ENCODE measurements around the gene RALGDS. TPM values are rescaled to one million over a fixed set of nuclear protein-coding genes. Genes with fewer than 3 reads are reported as not detected.

RALGDS gene
- total RNA-seq, 1 donor from 2014 or later, result 57.9 TPM

DNA sequence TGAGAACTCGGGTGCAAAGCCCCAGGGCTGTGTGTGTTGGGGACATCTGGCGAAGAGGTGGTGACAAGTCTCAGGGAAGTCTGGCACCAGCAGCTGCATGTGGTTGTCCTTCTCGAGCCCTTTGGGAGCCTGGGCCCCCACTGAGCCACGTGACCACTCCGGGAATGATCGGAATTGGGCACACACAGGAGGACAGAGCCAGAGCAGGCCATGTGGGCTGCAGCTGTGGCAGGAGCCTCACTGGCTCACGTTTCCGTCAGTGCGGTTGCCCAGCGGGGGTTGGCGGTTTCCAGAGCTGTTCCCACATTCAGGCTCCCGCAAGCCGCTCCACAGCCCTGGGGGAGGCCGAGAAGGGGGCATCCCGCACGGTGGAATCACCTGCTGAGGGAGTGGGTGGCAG, 66.1 kb downstream of the RALGDS start:
- no peak for DNase-seq (ENCODE audit: low spot score)

- DNase-seq (ENCODE audit: low spot score), result no peak
Observed at GRCh38 chr9:133054194-133054890, 66.7 kb downstream of the RALGDS start.

- no peak for DNase-seq (ENCODE audit: low spot score)
Observed at GRCh38 chr9:133051966-133052539, 69.0 kb downstream of the RALGDS start.

DNA sequence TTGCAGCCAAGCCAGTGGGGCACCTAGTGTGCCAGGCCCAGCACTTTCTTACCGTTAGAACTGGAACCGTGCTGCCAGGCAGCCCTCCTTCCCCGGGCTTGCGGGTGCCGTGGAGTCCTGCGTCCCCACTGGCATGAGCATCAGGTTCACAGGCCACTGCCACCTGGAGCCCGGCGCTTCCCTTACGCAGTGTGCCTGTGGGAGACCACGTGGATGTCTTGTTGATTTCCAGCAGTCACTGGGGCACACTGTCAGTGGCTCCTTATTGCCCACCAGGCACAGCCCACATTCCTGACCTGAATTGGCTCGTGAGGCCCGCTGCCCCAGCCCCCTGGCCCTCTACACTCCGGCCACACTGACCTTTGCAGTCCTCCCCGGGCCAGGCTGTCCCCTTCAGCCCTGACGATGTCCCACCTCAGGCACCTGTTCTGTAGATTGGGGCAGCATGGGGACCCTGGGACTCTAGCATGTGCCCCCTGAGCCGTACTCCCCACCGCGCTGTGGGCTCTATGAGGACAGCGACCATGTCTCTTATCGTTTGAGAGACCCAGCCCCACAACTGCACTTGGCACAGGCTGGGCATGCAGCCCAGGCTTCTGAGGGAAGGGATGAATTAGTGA, 69.6 kb downstream of the RALGDS start:
- DNase-seq (ENCODE audit: low spot score), result no peak

DNA sequence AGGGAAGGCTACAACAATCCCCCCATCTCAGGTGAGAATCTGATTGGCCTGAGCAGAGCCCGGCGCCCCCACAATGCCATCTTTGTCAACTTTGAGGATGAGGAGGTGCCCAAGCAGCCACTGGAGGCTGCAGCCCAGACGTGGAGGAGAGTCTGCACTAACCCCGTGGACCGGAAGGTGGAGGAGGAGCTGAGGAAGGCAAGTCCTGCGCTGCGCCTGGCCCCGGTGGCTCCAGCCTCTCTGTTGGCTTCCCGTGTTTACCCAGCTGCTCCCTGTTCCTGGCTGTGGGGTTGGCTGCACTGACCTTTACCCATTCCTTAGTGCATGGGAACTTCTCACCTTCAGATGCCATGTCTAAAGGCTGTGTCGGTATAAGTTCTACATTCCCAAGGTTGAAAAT, 70.3 kb downstream of the RALGDS start:
- no peak for DNase-seq (ENCODE audit: low spot score)

GRCh38 chr9:133050142-133050541, 70.9 kb downstream of the RALGDS start:
- DNase-seq (ENCODE audit: low spot score), result no peak

GRCh38 chr9:133049043-133049442, 72.0 kb downstream of the RALGDS start:
- no peak for DNase-seq (ENCODE audit: low spot score)

DNA sequence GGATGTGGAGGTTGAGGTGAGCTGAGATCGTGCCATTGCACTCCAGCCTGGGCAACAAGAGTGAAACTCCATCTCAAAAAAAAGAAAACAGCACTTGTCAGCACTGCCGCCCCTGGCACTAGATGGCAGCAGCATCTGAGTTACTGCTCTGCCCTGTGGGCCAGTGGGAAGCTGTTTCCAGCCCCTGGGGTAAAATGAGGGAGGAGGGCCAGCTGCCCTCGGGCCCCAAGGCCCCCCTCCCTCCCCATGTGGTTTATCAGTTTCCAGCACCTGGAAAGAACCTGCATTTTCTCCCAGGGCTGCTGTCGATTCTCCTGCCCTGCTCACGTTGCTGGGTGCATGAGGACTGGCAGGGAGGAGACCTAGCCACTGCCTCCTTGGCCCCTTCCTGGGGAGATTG, 72.4 kb downstream of the RALGDS start:
- no peak for DNase-seq (ENCODE audit: low spot score)

Other genes with a start within 250 kb of the RALGDS start
- gene AK8, start 243.0 kb downstream of the RALGDS start, total RNA-seq, result 1.7 TPM
- 5.4 TPM for gene SPACA9, start 242.3 kb downstream of the RALGDS start, total RNA-seq
- gene TSC1, start 176.6 kb downstream of the RALGDS start, total RNA-seq, result 72.8 TPM
- gene GFI1B, start 142.5 kb downstream of the RALGDS start, total RNA-seq, result not detected
- gene GTF3C5, start 90.2 kb downstream of the RALGDS start, total RNA-seq, result 60.7 TPM
- 3.0 TPM for gene CEL, start 59.3 kb downstream of the RALGDS start, total RNA-seq
- 17.2 TPM for gene GBGT1, start 42.7 kb upstream of the RALGDS start, total RNA-seq
- not detected for gene OBP2B, start 88.0 kb upstream of the RALGDS start, total RNA-seq
- 25.4 TPM for gene ABO, start 154.0 kb upstream of the RALGDS start, total RNA-seq
- 19.6 TPM for gene SURF6, start 214.9 kb upstream of the RALGDS start, total RNA-seq
- 31.2 TPM for gene MED22, start 226.9 kb upstream of the RALGDS start, total RNA-seq
- gene RPL7A, start 227.0 kb upstream of the RALGDS start, total RNA-seq, result 2,501 TPM
- gene SURF1, start 235.2 kb upstream of the RALGDS start, total RNA-seq, result 42.2 TPM
- 26.0 TPM for gene SURF2, start 235.3 kb upstream of the RALGDS start, total RNA-seq

Data from ureter (tissue), 1 donor.